Measurements from ENCODE around the gene CFAP92. TPM values are rescaled to one million over a fixed set of nuclear protein-coding genes. Genes with fewer than 3 reads are reported as not detected.

CFAP92 gene
- total and polyA plus RNA-seq, 4 donors = 1.2 to 4.9 (median 2.7) TPM

DNA sequence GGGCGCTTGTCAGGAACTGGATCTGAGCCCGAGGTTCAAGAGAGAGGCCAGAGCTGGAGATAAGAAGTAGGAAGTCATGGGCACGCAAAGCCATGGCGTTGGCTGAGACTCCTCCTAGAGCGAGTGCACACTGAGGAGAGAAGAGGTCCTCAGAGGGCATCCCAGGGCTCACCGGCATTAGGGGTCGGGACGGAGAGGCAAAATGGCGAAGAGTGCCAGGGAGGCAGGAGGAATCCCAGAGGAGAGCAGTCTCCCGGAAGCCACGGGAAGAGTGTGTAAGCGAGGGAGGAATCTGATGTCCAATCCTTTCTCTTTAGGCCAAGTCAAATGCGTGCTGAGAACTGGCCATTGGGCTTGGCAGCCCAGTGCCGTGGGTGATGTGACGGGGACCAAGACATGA lies 31.2 kb upstream of the CFAP92 start:
- no peaks in the 10 kb centered on the region for H3K27me3 ChIP-seq (ENCODE audit: control insufficient read depth in 3 of 3, insufficient read depth in 3 of 3, low read length in 2 of 3)
- ATAC-seq (ENCODE audit: insufficient read depth, low FRiP score) = no peak
- no peak overlapping the region for H3K4me3 ChIP-seq
- H3K9me3 ChIP-seq (ENCODE audit: control insufficient read depth in 4 of 4, insufficient read depth in 3 of 4, low read length in 3 of 4) = no peaks in the 10 kb centered on the region
- H3K36me3 ChIP-seq (ENCODE audit: control insufficient read depth in 4 of 4, insufficient read depth in 4 of 4, low read length in 4 of 4) = no peaks in the 10 kb centered on the region
- H3K27ac ChIP-seq (ENCODE audit: low read depth in 1 of 2, low read length in 1 of 2) = peak overlapping the region in 1 of 2 donors; percentile 73
- TF ChIP-seq, protein P1, sequence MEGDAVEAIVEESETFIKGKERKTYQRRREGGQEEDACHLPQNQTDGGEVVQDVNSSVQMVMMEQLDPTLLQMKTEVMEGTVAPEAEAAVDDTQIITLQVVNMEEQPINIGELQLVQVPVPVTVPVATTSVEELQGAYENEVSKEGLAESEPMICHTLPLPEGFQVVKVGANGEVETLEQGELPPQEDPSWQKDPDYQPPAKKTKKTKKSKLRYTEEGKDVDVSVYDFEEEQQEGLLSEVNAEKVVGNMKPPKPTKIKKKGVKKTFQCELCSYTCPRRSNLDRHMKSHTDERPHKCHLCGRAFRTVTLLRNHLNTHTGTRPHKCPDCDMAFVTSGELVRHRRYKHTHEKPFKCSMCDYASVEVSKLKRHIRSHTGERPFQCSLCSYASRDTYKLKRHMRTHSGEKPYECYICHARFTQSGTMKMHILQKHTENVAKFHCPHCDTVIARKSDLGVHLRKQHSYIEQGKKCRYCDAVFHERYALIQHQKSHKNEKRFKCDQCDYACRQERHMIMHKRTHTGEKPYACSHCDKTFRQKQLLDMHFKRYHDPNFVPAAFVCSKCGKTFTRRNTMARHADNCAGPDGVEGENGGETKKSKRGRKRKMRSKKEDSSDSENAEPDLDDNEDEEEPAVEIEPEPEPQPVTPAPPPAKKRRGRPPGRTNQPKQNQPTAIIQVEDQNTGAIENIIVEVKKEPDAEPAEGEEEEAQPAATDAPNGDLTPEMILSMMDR (IDR thresholded peaks at IDR 0.05; ENCODE audit: control extremely low read depth, extremely low read depth) = no peak
- 72 to 89% methylated on average over 15 of the region's 15 CpGs for WGBS, 2 donors
- peak in 1 of 3 donors; percentile 10 for DNase-seq
- peaks cover 8 to 65% (median 17%) of the 10 kb centered on the region in 5 donors for H3K4me1 ChIP-seq (ENCODE audit: control insufficient read depth in 5 of 5, insufficient read depth in 5 of 5, low read length in 5 of 5)
- no peak overlapping the region for H3K9ac ChIP-seq (ENCODE audit: insufficient read depth in 1 of 2, low read length in 2 of 2)

DNA sequence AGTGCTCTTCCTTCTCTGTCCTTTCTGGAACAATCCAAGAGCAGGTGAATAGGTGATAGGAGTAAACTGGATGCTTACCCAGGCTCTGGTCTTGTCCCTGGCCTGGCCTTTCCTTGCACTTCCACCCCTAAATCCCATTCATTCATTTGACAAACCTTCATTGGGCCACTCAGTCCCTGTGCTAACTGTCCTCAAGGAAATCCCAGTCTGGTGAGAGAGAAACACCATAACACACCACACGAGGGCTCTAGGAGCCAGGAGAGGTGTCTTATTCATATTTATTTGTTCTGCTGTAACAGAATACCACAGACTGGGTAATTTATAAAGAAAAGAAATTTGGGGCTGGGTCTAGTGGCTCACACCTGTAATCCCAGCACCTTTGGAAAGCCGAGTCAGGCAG lies 30.0 kb upstream of the CFAP92 start:
- 69 to 75% methylated on average over 2 of the region's 2 CpGs for WGBS, 2 donors
- ATAC-seq (ENCODE audit: insufficient read depth, low FRiP score) = no peak
- H3K4me1 ChIP-seq (ENCODE audit: control insufficient read depth in 5 of 5, insufficient read depth in 5 of 5, low read length in 5 of 5) = peaks cover 8 to 75% (median 17%) of the 10 kb centered on the region in 5 donors
- H3K4me3 ChIP-seq = no peak overlapping the region
- no peaks in the 10 kb centered on the region for H3K27me3 ChIP-seq (ENCODE audit: control insufficient read depth in 3 of 3, insufficient read depth in 3 of 3, low read length in 2 of 3)
- no peaks in the 10 kb centered on the region for H3K9me3 ChIP-seq (ENCODE audit: control insufficient read depth in 4 of 4, insufficient read depth in 3 of 4, low read length in 3 of 4)
- H3K9ac ChIP-seq (ENCODE audit: insufficient read depth in 1 of 2, low read length in 2 of 2) = no peak overlapping the region
- no peaks in the 10 kb centered on the region for H3K36me3 ChIP-seq (ENCODE audit: control insufficient read depth in 4 of 4, insufficient read depth in 4 of 4, low read length in 4 of 4)
- TF ChIP-seq, protein P1 (IDR thresholded peaks at IDR 0.05; ENCODE audit: control extremely low read depth, extremely low read depth) = no peak
- no peak overlapping the region for H3K27ac ChIP-seq (ENCODE audit: low read depth in 1 of 2, low read length in 1 of 2)
- DNase-seq = no peak

DNA sequence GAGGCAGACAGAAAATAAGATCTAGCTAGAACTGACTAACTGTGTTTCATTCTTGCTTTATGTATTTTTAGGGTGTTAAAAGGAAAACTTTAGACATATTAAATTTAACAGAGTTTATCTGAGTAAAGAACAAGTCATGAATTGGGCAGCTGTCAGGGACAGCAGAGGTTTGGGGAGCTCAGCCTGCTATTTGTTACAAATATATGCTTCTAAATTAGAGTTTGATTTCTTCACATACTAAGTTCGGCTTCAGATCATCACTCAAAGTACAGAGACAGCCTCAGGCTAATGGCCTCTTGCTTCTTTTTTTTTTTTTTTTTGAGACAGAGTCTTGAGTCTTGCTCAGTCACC lies 29.1 kb upstream of the CFAP92 start:
- ATAC-seq (ENCODE audit: insufficient read depth, low FRiP score) (no peak), DNase-seq (peak in 1 of 3 donors; percentile 56)
- no peaks in the 10 kb centered on the region for H3K36me3 ChIP-seq (ENCODE audit: control insufficient read depth in 4 of 4, insufficient read depth in 4 of 4, low read length in 4 of 4)
- H3K9ac ChIP-seq (ENCODE audit: insufficient read depth in 1 of 2, low read length in 2 of 2) = no peak overlapping the region
- peaks cover 8 to 85% (median 23%) of the 10 kb centered on the region in 5 donors for H3K4me1 ChIP-seq (ENCODE audit: control insufficient read depth in 5 of 5, insufficient read depth in 5 of 5, low read length in 5 of 5)
- H3K9me3 ChIP-seq (ENCODE audit: control insufficient read depth in 4 of 4, insufficient read depth in 3 of 4, low read length in 3 of 4) = no peaks in the 10 kb centered on the region
- H3K27ac ChIP-seq (ENCODE audit: low read depth in 1 of 2, low read length in 1 of 2) = peak overlapping the region; percentile 3 to 84
- no peak overlapping the region for H3K4me3 ChIP-seq
- TF ChIP-seq, protein P1 (IDR thresholded peaks at IDR 0.05; ENCODE audit: control extremely low read depth, extremely low read depth) = no peak
- H3K27me3 ChIP-seq (ENCODE audit: control insufficient read depth in 3 of 3, insufficient read depth in 3 of 3, low read length in 2 of 3) = no peaks in the 10 kb centered on the region
- 71 to 90% methylated on average over 1 of the region's 1 CpG for WGBS, 2 donors

All from lung (tissue), 12 donors.